GM12874 (cell line): ENCODE data around the gene EFNA2.

Experiments
- CTCF ChIP-seq: IDR thresholded peaks from 2 replicates; pipeline ENCODE4 v1.5.1; 2011; ENCODE audit warnings: low read depth, mild to moderate bottlenecking, control low read depth, low read length, moderate library complexity; ENCODE audit not compliant: insufficient read depth

EFNA2 gene

GRCh38 chr19:1288226-1288612, 2.5 kb downstream of the EFNA2 start:
- TF ChIP-seq CTCF, result no peak

GRCh38 chr19:1288833-1289685, 3.4 kb downstream of the EFNA2 start:
- no peak for TF ChIP-seq CTCF

DNA sequence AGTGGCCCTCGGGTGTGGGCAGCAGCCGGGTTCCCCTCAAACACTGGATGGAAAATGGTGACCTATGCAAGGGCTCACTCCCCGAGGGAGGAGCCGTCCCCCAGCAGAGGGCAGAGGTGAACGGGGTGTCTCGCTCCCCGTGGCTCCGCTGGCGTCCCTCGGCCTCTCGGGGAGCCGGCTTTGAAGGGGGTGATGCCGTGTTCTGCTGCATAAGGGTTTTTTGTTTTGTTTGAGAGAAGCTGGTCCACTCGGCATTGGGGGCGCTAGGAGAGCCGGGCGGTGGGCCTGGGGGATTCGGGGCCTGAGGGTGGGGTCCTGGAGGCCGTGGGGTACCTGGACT, 4.0 kb downstream of the EFNA2 start:
- TF ChIP-seq CTCF, result no peak

GRCh38 chr19:1290196-1290702, 4.6 kb downstream of the EFNA2 start:
- no peak for TF ChIP-seq CTCF

DNA sequence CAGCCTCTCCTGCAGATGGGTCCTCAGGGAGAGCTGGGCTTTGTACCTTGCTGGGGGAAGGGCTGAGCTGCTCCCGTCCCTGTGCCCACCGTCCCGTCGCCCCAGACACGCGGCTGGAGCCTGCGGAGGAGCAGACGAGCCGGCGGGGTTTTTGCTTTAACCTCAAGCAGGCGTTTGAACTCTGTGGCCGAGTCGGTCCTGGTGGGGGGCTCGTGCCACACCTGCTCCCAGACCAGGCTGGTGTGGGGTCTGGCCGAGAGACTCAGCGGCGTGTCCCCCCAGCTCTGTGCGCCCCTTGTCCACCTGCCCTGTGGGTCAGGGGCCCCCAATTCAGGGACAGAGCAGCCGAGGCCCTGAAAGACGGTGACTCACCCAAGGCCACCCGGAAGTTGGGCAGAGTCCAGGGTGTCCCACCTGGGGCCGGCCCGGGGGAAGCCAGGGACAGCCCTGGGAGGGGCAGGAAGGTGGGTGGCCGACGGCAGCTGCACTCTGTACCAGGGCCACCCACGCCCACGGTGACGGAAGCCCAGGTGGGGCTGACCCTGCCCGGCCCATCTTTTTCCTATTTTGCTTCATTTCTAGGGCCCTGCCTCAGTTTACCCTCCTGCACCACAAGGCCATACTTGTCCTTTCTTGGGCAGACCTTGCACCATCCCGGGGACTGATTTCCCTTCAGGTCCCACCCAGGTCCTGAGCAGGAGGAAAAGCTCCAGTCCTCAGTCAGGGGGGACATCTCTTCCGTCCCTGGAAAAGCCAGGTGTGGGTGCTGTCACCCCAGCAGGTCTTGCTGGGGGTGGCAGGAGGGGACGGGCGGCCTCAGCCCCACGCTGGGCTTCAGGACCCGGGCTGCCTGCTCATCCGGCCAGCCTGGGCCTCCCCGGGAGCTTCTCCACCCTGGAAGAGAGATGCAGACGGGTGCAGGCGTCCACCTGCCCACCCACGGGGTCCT, 5.3 kb downstream of the EFNA2 start:
- no peak for TF ChIP-seq CTCF

- TF ChIP-seq CTCF, result no peak
Observed at GRCh38 chr19:1291761-1292418, 6.2 kb downstream of the EFNA2 start.

DNA sequence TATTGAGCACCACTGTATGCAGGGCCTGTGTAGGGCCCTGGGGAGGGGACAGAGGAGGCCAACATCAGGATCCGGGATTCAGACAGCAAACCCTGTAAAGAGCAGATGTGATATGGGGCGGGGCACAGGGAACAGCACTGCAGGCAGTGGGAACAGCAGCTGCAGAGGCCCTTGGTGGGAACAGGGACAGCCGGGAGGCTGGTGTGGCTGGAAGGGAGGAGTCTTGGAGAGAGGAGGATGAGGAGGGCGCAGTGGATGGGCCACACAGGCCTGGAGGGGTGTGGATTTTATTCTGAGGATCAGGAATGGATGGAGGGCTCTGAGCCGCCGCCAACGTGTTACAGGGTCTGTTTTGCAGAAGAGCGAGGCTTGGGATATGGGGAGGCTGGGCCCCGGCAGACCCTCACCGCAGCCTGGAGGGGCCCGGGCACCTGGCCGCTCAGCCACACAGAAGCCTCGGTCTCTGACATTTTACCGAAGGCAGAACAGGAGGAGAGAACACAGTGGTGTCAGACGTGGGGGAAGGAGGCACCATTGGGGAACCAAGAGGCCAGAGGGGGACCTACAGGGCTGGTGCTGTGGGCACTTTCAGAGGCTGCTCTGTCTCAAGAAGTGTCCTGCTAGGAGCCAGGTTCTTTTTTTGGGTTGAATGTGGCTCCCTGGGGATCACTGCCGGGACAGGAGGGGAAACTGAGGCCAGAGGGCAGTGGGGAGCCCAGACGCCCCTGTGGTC, 6.9 kb downstream of the EFNA2 start:
- TF ChIP-seq CTCF, result no peak
